GM12873 (cell line): Measurements from ENCODE around the gene PDE8A.

Source experiments
- TF ChIP-seq, protein P1 (sequence below): IDR thresholded peaks from 2 replicates; pipeline ENCODE4 v1.5.1; 2012; ENCODE audit warnings: low read depth, mild to moderate bottlenecking, moderate library complexity, low read length, control low read depth; ENCODE audit not compliant: insufficient read depth; ENCODE audit errors: missing control alignments

The PDE8A gene

DNA sequence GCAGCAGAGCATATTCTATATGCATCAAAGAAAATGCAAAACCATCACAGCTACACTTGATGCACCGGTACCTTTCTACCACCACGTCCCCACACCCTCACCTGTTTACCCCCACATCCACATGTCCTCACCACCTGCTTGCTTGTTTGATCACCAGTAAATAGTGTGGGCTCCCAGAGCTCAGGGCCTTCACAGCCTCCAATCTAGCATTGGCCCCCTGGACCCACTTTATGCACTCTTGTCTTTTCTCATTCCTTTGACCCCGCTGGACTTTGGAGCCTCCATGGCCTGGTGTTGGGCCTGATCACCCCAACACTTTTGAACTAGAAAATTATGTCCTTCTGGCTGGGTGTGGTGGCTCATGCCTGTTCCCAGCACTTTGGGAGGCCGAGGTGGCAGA lies 190.1 kb downstream of the PDE8A start:
- TF ChIP-seq, protein P1, sequence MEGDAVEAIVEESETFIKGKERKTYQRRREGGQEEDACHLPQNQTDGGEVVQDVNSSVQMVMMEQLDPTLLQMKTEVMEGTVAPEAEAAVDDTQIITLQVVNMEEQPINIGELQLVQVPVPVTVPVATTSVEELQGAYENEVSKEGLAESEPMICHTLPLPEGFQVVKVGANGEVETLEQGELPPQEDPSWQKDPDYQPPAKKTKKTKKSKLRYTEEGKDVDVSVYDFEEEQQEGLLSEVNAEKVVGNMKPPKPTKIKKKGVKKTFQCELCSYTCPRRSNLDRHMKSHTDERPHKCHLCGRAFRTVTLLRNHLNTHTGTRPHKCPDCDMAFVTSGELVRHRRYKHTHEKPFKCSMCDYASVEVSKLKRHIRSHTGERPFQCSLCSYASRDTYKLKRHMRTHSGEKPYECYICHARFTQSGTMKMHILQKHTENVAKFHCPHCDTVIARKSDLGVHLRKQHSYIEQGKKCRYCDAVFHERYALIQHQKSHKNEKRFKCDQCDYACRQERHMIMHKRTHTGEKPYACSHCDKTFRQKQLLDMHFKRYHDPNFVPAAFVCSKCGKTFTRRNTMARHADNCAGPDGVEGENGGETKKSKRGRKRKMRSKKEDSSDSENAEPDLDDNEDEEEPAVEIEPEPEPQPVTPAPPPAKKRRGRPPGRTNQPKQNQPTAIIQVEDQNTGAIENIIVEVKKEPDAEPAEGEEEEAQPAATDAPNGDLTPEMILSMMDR: no peak

DNA sequence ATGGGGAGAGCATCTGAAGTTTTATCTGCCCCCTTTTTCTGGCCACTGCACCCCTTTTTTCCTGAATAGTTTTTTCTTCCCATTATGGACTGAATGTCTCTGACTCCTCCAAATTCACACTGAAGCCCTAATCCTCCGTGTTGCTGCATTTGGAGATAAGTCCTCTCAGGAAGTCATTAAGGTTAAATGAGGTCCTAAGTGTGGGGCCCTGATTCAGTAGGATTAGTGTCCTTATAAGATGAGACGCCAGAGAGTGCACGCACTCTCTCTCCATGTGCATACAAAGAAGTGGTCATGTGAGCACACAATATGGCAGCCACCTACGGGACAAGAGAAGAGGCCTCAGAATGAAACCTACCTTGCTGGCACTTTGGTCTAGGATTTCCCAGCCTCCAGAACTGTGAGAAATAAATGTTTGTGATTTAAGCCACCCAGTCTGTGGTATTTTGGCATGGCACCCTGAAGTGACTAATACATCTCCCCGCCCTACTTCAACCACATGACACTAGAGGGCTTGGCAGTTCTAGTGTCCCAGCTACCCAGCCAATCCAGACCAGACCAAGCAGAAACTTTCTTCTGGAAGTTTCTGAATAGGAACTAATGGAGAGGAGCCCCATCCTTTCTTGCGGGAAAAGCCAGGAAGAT lies 191.3 kb downstream of the PDE8A start:
- TF ChIP-seq, protein P1: no peak

DNA sequence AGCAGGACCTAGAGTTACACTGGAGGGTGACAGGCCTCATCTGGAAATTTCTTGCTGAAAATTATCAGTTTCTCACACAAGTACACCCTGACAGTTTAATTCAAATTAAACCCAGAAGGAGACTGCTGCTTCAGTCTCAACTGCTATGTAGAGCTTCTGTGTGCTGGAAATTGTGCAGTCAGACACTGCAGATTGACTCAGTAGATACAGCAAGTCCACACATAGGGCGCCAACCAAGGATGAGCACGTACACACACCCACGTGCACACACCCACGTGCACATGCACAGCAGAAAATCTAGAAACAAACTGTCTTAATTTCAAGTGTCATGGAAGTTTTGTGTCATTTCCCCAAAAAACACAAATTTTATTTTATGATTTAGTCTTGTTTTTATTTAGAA lies 192.9 kb downstream of the PDE8A start:
- TF ChIP-seq, protein P1: no peak

DNA sequence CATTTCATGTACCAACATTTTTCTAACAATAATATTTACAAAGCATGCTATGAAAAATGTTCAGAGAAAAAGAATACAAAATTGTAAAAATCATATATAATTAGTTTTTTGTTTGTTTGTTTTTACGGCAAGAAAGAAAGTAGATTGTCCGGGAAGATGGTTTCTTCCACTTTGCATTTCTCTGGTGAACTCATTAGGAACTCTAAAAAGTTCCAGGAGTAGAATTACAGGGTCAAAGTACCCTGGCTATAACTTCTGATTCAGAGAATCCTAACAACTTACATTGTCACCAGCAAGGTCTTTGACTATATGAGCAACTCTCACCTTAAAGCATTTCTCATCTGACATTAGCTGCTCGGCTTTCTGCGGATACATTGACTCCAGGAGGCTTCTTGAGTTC lies 196.7 kb downstream of the PDE8A start:
- TF ChIP-seq, protein P1: no peak

DNA sequence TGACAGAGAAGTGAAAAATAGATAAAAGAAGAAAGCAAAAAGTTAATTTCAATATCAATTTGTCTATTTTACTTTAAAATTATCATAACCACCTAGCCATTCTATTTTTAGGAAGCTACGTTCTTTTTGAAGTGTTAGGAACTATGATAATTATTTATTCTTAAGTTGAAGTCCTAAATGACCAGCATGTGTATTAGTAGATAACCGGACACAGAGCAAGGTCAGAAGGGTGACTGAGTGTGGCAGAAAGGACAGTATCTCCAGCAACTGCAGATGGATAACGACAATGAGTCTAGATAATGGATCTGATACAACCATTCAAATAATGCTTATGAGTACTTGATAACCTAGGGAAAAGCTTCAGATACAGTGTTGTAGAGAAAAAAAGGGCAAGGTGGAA lies 198.0 kb downstream of the PDE8A start:
- TF ChIP-seq, protein P1: no peak
